ENCODE data around the gene CRLF1. TPM values are rescaled to one million over a fixed set of nuclear protein-coding genes. Genes with fewer than 3 reads are reported as not detected.

CRLF1 gene
- polyA plus RNA-seq, 2 of the 4 experiments (the other 2 are of a cell fraction): 0.37 to 2.5 TPM

DNA sequence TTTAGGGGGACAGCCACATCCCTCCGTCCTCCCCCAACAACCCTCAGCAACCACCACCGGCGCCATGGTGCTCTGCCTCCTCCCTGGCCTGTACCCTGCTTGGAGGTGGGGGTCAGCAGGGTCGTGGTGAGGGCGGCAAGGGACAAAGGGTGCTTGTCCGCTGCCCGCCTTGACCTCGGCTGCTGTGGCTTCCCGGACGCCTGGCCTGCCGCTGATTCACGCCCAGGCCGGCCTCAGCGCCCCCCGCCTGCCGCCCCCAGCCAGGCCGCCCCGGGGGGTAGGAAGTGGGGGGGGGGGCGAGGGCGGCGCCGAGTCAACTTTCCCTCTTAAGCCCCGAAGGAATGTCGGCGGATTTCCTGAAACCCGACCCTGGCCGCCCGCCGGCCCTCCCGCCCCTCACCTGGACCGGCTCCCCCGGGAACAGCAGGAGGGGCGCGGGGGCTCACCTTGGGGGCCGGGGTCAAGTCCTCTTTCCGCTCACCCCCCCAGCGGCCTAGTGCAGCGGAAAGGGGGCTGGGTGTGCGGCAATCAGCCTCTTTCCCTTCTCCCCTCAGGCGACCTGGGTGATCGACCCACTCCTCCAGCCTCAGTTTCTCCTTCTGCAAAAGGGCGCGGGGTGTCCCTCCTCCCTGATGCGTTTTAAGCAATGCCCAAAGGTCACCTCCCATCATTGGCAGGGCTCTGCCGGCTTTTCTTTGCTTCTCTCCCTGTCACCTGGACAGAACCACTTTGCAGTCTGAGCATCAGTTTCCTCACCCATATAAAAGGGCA lies 4.1 kb upstream of the CRLF1 start:
- CTCF ChIA-PET: interaction anchor here (0.9 to 1.1 kb wide), 2 partner anchors 22 to 236 kb away, joined by 3 read pairs; no protein-coding TSS in a partner anchor
- H3K9me3 ChIP-seq: no peaks in the 10 kb centered on the region
- H3K4me3 ChIP-seq: no peak overlapping the region
- 65% methylated on average over 5 of the region's 45 CpGs for WGBS (ENCODE audit: missing lambda C conversion rate)
- POLR2A ChIA-PET: no interaction called here
- 0 out of 2 replicates have a peak, but pooled peaks have one; percentile 47 for TF ChIP-seq RFX5 (IDR thresholded peaks at IDR 0.05)
- TF ChIP-seq CBX8 (IDR thresholded peaks at IDR 0.05): no peak
- no peak overlapping the region for H3K27ac ChIP-seq
- ATAC-seq: no peak
- no peak for DNase-seq (ENCODE audit: low read depth in 1 of 2, low spot score in 1 of 2)
- peaks cover 28% of the 10 kb centered on the region; the same call in 2 of the 3 replicates for H3K4me1 ChIP-seq
- H3K4me2 ChIP-seq: no peak overlapping the region
- FAIRE-seq: no peak

DNA sequence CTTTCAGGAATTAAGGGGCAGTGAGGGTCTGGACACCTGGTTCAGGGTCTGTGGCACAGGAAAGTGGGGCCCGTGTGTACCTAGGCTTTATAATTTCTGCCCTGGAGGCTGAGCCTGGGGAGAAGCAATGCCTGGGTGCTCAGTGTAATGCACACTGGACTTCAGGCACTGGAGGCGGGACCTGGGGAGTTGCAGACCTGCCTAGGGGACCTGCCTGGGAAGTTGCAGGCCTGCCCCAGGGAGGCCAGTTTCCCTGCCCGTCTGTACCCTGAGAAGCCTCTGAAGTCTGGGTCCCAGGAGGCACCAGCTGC lies 3.6 kb upstream of the CRLF1 start:
- Histone ChIP-seq H3K4me3 (no peak overlapping the region), H3K27ac (no peak overlapping the region), H3K9me3 (no peaks in the 10 kb centered on the region), H3K4me2 (no peak overlapping the region), H3K4me1 (peaks cover 28% of the 10 kb centered on the region; the same call in 2 of the 3 replicates)
- ChIA-PET CTCF (interaction anchor here (0.7 to 1.1 kb wide), 3 partner anchors 21 to 237 kb away, joined by 3 read pairs; no protein-coding TSS in a partner anchor), POLR2A (no interaction called here)
- ATAC-seq (peak in 1 of 2 experiments; percentile 49; a peak in 3 of 6 replicates), FAIRE-seq (no peak), DNase-seq (ENCODE audit: low read depth in 1 of 2, low spot score in 1 of 2) (no peak)
- WGBS (ENCODE audit: missing lambda C conversion rate): 83% methylated on average over 1 of the region's 3 CpGs
- TF ChIP-seq MYC (IDR thresholded peaks at IDR 0.05; ENCODE audit: borderline replicate concordance, low read length) (no peak), CBX2 (IDR thresholded peaks at IDR 0.05; ENCODE audit: borderline replicate concordance, low read depth) (no peak), ZSCAN20 (CRISPR knock-in tag; IDR thresholded peaks at IDR 0.05) (no peak), HOXB5 (CRISPR knock-in tag; IDR thresholded peaks at IDR 0.05) (no peak), RFX5 (IDR thresholded peaks at IDR 0.05) (no peak), CHD4 (IDR thresholded peaks at IDR 0.05; ENCODE audit: borderline replicate concordance) (no peak)
- TF ChIP-seq, protein P1, sequence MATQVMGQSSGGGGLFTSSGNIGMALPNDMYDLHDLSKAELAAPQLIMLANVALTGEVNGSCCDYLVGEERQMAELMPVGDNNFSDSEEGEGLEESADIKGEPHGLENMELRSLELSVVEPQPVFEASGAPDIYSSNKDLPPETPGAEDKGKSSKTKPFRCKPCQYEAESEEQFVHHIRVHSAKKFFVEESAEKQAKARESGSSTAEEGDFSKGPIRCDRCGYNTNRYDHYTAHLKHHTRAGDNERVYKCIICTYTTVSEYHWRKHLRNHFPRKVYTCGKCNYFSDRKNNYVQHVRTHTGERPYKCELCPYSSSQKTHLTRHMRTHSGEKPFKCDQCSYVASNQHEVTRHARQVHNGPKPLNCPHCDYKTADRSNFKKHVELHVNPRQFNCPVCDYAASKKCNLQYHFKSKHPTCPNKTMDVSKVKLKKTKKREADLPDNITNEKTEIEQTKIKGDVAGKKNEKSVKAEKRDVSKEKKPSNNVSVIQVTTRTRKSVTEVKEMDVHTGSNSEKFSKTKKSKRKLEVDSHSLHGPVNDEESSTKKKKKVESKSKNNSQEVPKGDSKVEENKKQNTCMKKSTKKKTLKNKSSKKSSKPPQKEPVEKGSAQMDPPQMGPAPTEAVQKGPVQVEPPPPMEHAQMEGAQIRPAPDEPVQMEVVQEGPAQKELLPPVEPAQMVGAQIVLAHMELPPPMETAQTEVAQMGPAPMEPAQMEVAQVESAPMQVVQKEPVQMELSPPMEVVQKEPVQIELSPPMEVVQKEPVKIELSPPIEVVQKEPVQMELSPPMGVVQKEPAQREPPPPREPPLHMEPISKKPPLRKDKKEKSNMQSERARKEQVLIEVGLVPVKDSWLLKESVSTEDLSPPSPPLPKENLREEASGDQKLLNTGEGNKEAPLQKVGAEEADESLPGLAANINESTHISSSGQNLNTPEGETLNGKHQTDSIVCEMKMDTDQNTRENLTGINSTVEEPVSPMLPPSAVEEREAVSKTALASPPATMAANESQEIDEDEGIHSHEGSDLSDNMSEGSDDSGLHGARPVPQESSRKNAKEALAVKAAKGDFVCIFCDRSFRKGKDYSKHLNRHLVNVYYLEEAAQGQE (IDR thresholded peaks at IDR 0.05): no peak

DNA sequence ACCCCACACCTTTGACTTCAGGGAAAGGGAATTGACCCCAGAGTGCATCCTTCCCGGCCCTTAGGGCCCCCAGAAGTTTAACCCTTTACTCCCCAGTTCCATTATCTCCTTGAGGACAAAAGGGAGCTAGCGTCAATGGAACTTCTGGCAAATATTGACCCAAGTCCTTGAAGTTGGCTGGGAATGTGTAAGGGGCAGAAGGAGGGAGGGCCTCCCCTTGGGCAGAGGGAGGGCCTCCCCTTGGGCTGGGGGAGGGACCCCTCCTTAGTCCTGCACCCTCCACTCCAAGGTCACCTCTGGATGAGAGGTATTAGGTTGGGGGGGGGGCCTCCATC lies 3.1 kb upstream of the CRLF1 start:
- peaks cover 28% of the 10 kb centered on the region; the same call in 2 of the 3 replicates for H3K4me1 ChIP-seq
- no CpG with 5 or more reads among the region's 2 CpGs for WGBS (ENCODE audit: missing lambda C conversion rate)
- POLR2A ChIA-PET: no interaction called here
- no peak overlapping the region for H3K4me3 ChIP-seq
- TF ChIP-seq MAFK (IDR thresholded peaks at IDR 0.05; ENCODE audit: partially characterized antibody): no peak
- TF ChIP-seq, protein P2, sequence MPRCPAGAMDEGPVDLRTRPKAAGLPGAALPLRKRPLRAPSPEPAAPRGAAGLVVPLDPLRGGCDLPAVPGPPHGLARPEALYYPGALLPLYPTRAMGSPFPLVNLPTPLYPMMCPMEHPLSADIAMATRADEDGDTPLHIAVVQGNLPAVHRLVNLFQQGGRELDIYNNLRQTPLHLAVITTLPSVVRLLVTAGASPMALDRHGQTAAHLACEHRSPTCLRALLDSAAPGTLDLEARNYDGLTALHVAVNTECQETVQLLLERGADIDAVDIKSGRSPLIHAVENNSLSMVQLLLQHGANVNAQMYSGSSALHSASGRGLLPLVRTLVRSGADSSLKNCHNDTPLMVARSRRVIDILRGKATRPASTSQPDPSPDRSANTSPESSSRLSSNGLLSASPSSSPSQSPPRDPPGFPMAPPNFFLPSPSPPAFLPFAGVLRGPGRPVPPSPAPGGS (IDR thresholded peaks at IDR 0.05): no peak
- TF ChIP-seq, protein P3, sequence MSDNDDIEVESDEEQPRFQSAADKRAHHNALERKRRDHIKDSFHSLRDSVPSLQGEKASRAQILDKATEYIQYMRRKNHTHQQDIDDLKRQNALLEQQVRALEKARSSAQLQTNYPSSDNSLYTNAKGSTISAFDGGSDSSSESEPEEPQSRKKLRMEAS (IDR thresholded peaks at IDR 0.05): no peak
- TF ChIP-seq NR3C1 (IDR thresholded peaks at IDR 0.05): no peak
- no peak for TF ChIP-seq MYC (IDR thresholded peaks at IDR 0.05; ENCODE audit: borderline replicate concordance, low read length)
- TF ChIP-seq SREBF2 (IDR thresholded peaks at IDR 0.05): no peak
- TF ChIP-seq CHD4 (IDR thresholded peaks at IDR 0.05; ENCODE audit: borderline replicate concordance): no peak
- no peak for TF ChIP-seq EHMT2 (IDR thresholded peaks at IDR 0.05; ENCODE audit: low read depth)
- TF ChIP-seq, protein P4, sequence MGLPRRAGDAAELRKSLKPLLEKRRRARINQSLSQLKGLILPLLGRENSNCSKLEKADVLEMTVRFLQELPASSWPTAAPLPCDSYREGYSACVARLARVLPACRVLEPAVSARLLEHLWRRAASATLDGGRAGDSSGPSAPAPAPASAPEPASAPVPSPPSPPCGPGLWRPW (IDR thresholded peaks at IDR 0.05): no peak
- TF ChIP-seq EP300 (IDR thresholded peaks at IDR 0.05): no peak
- TF ChIP-seq NFE2L2 (conservative IDR thresholded peaks at IDR 0.05; ENCODE audit: low read length): no peak
- TF ChIP-seq JUNB (IDR thresholded peaks at IDR 0.05): no peak
- no peak for TF ChIP-seq RAD21 (conservative IDR thresholded peaks at IDR 0.05 in 1 of 2, IDR thresholded peaks at IDR 0.05 in 1 of 2)
- TF ChIP-seq TFCP2L1 (CRISPR knock-in tag; IDR thresholded peaks at IDR 0.05): no peak
- no peak for TF ChIP-seq HOXB5 (CRISPR knock-in tag; IDR thresholded peaks at IDR 0.05)
- no peak for TF ChIP-seq FOXS1 (CRISPR knock-in tag; IDR thresholded peaks at IDR 0.05)
- TF ChIP-seq, protein P1 (IDR thresholded peaks at IDR 0.05): no peak
- no peak for TF ChIP-seq HOXA7 (CRISPR knock-in tag; IDR thresholded peaks at IDR 0.05)
- no peak overlapping the region for H3K27ac ChIP-seq
- ATAC-seq (no peak), DNase-seq (ENCODE audit: low read depth in 1 of 2, low spot score in 1 of 2) (no peak), FAIRE-seq (no peak)
- CTCF ChIA-PET: interaction anchor here (0.7 to 1.1 kb wide), 3 partner anchors 21 to 237 kb away, joined by 3 read pairs; no protein-coding TSS in a partner anchor
- no peak overlapping the region for H3K4me2 ChIP-seq
- no peaks in the 10 kb centered on the region for H3K9me3 ChIP-seq
